ENCODE measurements around the gene MEIOSIN.

DNA sequence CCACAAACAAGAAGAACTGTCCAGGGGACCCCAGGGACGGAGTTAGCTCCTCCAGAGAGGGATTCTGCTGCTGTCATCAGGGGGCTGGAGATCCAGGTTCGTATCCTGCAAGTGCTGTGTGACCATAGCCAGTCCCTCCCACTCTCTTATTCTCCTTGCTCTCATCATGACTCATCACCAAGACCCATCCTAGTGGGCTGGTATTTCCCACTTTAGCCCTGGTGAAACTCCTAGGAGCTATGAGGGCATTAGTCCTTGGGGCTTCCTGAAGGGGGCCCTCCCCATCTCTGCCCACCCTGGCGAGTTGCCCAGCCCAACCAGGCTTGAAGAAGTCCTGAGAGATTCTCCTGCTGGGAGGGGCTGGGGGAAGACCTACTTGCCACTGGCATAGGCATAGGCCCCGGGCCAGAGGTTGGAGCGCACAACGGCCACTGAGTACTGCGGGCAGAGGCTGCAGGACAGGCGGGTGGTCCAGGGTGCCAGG is 66.9 kb downstream of the MEIOSIN start:
- TF ChIP-seq EZH2 (IDR thresholded peaks at IDR 0.05; ENCODE audit: borderline replicate concordance, low read depth, low read length, poor library complexity, severe bottlenecking) = no peak
- TF ChIP-seq, protein P1, sequence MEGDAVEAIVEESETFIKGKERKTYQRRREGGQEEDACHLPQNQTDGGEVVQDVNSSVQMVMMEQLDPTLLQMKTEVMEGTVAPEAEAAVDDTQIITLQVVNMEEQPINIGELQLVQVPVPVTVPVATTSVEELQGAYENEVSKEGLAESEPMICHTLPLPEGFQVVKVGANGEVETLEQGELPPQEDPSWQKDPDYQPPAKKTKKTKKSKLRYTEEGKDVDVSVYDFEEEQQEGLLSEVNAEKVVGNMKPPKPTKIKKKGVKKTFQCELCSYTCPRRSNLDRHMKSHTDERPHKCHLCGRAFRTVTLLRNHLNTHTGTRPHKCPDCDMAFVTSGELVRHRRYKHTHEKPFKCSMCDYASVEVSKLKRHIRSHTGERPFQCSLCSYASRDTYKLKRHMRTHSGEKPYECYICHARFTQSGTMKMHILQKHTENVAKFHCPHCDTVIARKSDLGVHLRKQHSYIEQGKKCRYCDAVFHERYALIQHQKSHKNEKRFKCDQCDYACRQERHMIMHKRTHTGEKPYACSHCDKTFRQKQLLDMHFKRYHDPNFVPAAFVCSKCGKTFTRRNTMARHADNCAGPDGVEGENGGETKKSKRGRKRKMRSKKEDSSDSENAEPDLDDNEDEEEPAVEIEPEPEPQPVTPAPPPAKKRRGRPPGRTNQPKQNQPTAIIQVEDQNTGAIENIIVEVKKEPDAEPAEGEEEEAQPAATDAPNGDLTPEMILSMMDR (conservative IDR thresholded peaks at IDR 0.05; ENCODE audit: low read depth, low read length) = no peak

Measured in A673 (cell line).